PFSK-1 (cell line): ENCODE results near the gene N4BP2L2.

Source experiments
- FOXP2 ChIP-seq: optimal IDR thresholded peaks from 2 replicates; pipeline ENCODE3; 2011; ENCODE audit warnings: borderline replicate concordance, control low read depth, inconsistent platforms; ENCODE audit not compliant: insufficient read depth; ENCODE audit errors: extremely low read length, extremely low read depth
- POLR2AphosphoS5 ChIP-seq: IDR thresholded peaks from 2 replicates; pipeline ENCODE4 v1.6.1; 2012; ENCODE audit warnings: low read depth, mild to moderate bottlenecking, control low read depth, low read length, moderate library complexity
- SIN3A ChIP-seq: IDR thresholded peaks from 2 replicates; pipeline ENCODE4 v1.6.1; 2012; ENCODE audit warnings: mild to moderate bottlenecking, low read length, moderate library complexity, borderline replicate concordance; ENCODE audit not compliant: insufficient read depth
- TAF1 ChIP-seq: IDR thresholded peaks from 2 replicates; pipeline ENCODE4 v1.6.1; 2012; ENCODE audit warnings: low read length, control low read depth, borderline replicate concordance; ENCODE audit not compliant: insufficient read depth
- TF ChIP-seq, protein P1 (sequence below), 2 experiments: IDR thresholded peaks; 2 replicates each; pipeline versions ENCODE4 v1.6.1 to v1.8.0; 2011 to 2012; ENCODE audit warnings: low read depth in 2 of 2, low read length in 2 of 2, control low read depth in 1 of 2, inconsistent platforms in 1 of 2, mild to moderate bottlenecking in 1 of 2, moderate library complexity in 1 of 2; ENCODE audit not compliant: insufficient read depth in 1 of 2

N4BP2L2 gene

DNA sequence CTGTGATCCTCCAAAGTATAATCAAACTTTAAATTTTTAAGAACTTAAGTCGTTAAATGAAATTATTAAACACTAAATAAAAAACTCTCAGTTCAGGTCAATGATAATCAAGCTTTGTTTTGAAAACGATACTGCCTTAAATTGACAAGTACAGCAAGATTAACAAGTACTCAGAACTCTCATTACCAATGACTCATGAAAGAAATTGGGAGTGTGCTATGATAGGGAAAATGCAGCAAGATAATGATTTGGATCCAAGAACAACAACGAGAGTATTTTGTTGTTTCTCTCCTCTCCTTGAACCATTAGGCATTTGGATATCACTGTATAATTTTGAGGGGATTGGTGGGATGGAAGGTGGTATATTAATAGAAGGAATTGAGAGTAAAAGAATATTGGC, 10.2 kb downstream of the N4BP2L2 start:
- TF ChIP-seq FOXP2 = no peak
- no peak for TF ChIP-seq TAF1
- no peak for TF ChIP-seq SIN3A
- no peak for TF ChIP-seq POLR2AphosphoS5
- TF ChIP-seq, protein P1, sequence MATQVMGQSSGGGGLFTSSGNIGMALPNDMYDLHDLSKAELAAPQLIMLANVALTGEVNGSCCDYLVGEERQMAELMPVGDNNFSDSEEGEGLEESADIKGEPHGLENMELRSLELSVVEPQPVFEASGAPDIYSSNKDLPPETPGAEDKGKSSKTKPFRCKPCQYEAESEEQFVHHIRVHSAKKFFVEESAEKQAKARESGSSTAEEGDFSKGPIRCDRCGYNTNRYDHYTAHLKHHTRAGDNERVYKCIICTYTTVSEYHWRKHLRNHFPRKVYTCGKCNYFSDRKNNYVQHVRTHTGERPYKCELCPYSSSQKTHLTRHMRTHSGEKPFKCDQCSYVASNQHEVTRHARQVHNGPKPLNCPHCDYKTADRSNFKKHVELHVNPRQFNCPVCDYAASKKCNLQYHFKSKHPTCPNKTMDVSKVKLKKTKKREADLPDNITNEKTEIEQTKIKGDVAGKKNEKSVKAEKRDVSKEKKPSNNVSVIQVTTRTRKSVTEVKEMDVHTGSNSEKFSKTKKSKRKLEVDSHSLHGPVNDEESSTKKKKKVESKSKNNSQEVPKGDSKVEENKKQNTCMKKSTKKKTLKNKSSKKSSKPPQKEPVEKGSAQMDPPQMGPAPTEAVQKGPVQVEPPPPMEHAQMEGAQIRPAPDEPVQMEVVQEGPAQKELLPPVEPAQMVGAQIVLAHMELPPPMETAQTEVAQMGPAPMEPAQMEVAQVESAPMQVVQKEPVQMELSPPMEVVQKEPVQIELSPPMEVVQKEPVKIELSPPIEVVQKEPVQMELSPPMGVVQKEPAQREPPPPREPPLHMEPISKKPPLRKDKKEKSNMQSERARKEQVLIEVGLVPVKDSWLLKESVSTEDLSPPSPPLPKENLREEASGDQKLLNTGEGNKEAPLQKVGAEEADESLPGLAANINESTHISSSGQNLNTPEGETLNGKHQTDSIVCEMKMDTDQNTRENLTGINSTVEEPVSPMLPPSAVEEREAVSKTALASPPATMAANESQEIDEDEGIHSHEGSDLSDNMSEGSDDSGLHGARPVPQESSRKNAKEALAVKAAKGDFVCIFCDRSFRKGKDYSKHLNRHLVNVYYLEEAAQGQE (IDR thresholded peaks at IDR 0.05; ENCODE audit: insufficient read depth in 1 of 2, low read depth in 2 of 2, low read length in 2 of 2) = no peak

DNA sequence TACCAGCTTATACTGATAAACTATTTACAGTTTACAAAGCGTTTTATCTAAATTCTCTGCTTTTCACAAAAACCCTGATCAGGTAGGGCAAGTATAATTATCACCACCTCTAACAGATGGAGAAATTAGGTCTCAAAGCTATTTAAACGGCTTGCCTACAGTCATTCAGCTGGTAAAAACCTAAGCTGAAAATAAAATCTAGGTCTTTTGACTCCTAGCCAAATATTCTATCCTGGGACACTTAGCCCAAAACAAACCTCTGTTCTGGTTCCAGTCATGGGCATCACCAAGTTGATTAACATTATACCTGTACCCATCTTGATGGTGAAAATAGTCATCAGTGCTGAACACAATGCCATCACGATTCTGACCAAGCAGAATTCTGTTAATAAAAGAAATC, 11.4 kb downstream of the N4BP2L2 start:
- TF ChIP-seq, protein P1 (IDR thresholded peaks at IDR 0.05; ENCODE audit: insufficient read depth in 1 of 2, low read depth in 2 of 2, low read length in 2 of 2) = no peak
- no peak for TF ChIP-seq SIN3A
- TF ChIP-seq TAF1 = no peak

GRCh38 chr13:32525766-32526165, 12.8 kb downstream of the N4BP2L2 start:
- no peak for TF ChIP-seq SIN3A
- TF ChIP-seq, protein P1 (IDR thresholded peaks at IDR 0.05; ENCODE audit: insufficient read depth in 1 of 2, low read depth in 2 of 2, low read length in 2 of 2) = no peak
- TF ChIP-seq POLR2AphosphoS5 = no peak

GRCh38 chr13:32515246-32515645, 23.3 kb downstream of the N4BP2L2 start:
- no peak for TF ChIP-seq POLR2AphosphoS5

DNA sequence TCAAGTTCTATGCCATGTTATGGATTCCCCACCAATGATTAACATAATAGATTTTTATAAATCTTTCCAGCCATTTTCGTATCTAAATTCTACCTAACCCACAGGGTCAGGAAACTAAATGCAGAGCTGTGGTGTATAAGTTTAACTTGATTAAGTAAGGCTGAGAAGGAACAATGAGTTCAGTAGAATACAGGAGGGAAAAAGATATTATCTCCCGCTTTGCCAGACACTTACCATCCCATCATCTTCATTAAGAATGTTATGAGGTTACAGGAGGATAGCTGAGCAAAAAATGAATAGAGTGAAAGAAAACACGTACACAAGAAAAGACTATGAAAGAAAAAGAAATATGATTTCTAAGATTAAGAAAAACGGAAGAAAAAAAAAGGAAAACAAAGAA, 27.1 kb downstream of the N4BP2L2 start:
- TF ChIP-seq FOXP2 (no peak), TAF1 (no peak), POLR2AphosphoS5 (no peak), SIN3A (no peak)
- TF ChIP-seq, protein P1 (IDR thresholded peaks at IDR 0.05; ENCODE audit: insufficient read depth in 1 of 2, low read depth in 2 of 2, low read length in 2 of 2) = no peak

- no peak for TF ChIP-seq POLR2AphosphoS5
- no peak for TF ChIP-seq FOXP2
- no peak for TF ChIP-seq TAF1
- TF ChIP-seq SIN3A = no peak
- TF ChIP-seq, protein P1 (IDR thresholded peaks at IDR 0.05; ENCODE audit: insufficient read depth in 1 of 2, low read depth in 2 of 2, low read length in 2 of 2) = no peak
Observed at GRCh38 chr13:32504876-32505275, 33.7 kb downstream of the N4BP2L2 start.
